Gastroesophageal sphincter (tissue), 4 donors: Measurements from ENCODE around the gene PBX1. TPM values are rescaled to one million over a fixed set of nuclear protein-coding genes. Genes with fewer than 3 reads are reported as not detected.
"Not testable (repeated sequence)": the region's sequence is repeated elsewhere in the genome, so short reads cannot be mapped to it uniquely, and the experiment has no call there.

Experiments used
- ATAC-seq: fragments of 150-250 bp; one replicate; pipeline ENCODE4 v1.9.1; 2016; ENCODE audit warnings: mild to moderate bottlenecking, moderate library complexity
- H3K27ac ChIP-seq, 4 donors: fragments of 200-600 bp; sonication (generic) in 3 of 4; 1 replicate in 3 of 4; 2 replicates in 1 of 4; pipeline ENCODE4 v1.5.1; 2016 to 2019
- H3K27me3 ChIP-seq: fragments of 200-600 bp; sonication (generic); one replicate; pipeline ENCODE4 v1.5.1; 2019
- H3K36me3 ChIP-seq, 2 donors: fragments of 200-600 bp; sonication (generic); one replicate each; pipeline ENCODE4 v1.5.1; 2019; ENCODE audit warnings: control low read depth in 1 of 2
- H3K4me1 ChIP-seq, 3 donors: fragments of 200-600 bp; sonication (generic); 1 replicate in 2 of 3; 2 replicates in 1 of 3; pipeline ENCODE4 v1.5.1; 2016 to 2019; ENCODE audit warnings: control low read depth in 2 of 3
- H3K4me3 ChIP-seq, 2 donors: fragments of 200-600 bp; sonication (generic); one replicate each; pipeline ENCODE4 v1.5.1; 2019; ENCODE audit warnings: mild to moderate bottlenecking in 1 of 2, moderate library complexity in 1 of 2
- H3K9me3 ChIP-seq, 3 donors: fragments of 200-600 bp; sonication (generic); one replicate each; pipeline ENCODE4 v1.5.1; 2017 to 2019; ENCODE audit warnings: control low read depth in 2 of 3
- EP300 ChIP-seq: sonication (generic); formaldehyde crosslinking; IDR thresholded peaks from one replicate; pipeline ENCODE4 v1.6.1; 2017; ENCODE audit warnings: antibody characterized with exemption, mild to moderate bottlenecking
- POLR2A ChIP-seq, 2 donors: fragments of 450-650 bp; IDR thresholded peaks; one replicate each; pipeline ENCODE4 v1.6.1; 2017; ENCODE audit warnings: antibody characterized with exemption in 2 of 2, mild to moderate bottlenecking in 2 of 2, moderate library complexity in 1 of 2
- POLR2AphosphoS5 ChIP-seq: sonication (generic); formaldehyde crosslinking; IDR thresholded peaks from one replicate; pipeline ENCODE4 v1.6.1; 2017; ENCODE audit warnings: antibody characterized with exemption
- WGBS, 2 donors: methylation state at CpG; one replicate each; pipeline ENCODE4 v1.1.5; 2018; ENCODE audit warnings: low coverage in 1 of 2; 5-methylcytosine and 5-hydroxymethylcytosine counted together
- total RNA-seq, 4 donors: library from RNA; depleted of rRNA; stranded (reverse); fragments of >200 nt; gene quantifications; one replicate each; pipeline ENCODE4 v1.1.0, GENCODE V29; 2016
- TF ChIP-seq, protein P1 (sequence below), 4 experiments: fragments of 200-600 bp in 2 of 4; fragments of 450-650 bp in 2 of 4; sonication (generic) in 1 of 4; IDR thresholded peaks; one replicate each; pipeline ENCODE4 v1.5.1; 2017 to 2019; ENCODE audit warnings: antibody characterized with exemption in 4 of 4, mild to moderate bottlenecking in 2 of 4, moderate library complexity in 2 of 4

The PBX1 gene
- total RNA-seq, 4 donors from 2014 or later: 75.8 to 177 (median 140) TPM

DNA sequence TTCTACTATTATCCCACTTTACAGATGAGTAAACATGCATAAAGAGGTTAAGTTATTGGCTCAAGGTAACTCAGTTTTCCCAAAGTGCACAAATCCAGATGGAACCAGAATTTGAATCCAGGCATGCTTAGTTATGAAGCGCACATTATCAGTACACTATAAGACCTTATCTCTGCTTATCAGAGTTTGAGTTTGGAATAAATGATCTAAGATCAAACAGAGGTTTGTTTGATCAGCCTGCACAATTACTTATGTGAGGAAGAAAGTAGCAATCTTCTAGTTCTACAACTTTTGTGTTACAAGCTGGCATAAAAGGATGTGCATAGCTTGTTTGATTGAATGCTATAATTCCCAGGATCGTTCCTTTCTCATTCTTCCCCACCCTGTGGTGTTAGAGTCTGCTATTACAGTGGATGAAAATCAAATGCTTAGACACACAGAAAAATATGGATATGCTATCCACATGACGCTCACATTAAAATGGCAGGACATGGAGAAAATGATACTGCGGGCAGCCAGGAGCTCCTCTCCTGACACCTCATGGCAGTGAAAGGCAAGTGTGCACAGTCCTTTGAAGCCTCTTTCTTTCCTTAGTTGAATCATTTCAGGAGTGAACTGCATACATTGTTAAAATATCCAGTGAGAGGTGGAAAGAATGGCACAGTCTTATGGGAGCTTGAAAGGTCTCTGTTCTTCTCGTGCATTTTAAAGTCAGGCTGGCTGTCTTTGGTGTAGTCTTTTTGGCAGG is 23.9 kb upstream of the PBX1 start:
- no peaks in the 10 kb centered on the region for H3K4me1 ChIP-seq
- no peak overlapping the region for H3K27ac ChIP-seq
- no peaks in the 10 kb centered on the region for H3K36me3 ChIP-seq
- 76 to 83% methylated on average over 5 of the region's 5 CpGs for WGBS, 2 donors
- no peaks in the 10 kb centered on the region for H3K9me3 ChIP-seq
- H3K4me3 ChIP-seq: no peak overlapping the region
- no peak for TF ChIP-seq EP300
- TF ChIP-seq, protein P1, sequence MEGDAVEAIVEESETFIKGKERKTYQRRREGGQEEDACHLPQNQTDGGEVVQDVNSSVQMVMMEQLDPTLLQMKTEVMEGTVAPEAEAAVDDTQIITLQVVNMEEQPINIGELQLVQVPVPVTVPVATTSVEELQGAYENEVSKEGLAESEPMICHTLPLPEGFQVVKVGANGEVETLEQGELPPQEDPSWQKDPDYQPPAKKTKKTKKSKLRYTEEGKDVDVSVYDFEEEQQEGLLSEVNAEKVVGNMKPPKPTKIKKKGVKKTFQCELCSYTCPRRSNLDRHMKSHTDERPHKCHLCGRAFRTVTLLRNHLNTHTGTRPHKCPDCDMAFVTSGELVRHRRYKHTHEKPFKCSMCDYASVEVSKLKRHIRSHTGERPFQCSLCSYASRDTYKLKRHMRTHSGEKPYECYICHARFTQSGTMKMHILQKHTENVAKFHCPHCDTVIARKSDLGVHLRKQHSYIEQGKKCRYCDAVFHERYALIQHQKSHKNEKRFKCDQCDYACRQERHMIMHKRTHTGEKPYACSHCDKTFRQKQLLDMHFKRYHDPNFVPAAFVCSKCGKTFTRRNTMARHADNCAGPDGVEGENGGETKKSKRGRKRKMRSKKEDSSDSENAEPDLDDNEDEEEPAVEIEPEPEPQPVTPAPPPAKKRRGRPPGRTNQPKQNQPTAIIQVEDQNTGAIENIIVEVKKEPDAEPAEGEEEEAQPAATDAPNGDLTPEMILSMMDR (IDR thresholded peaks at IDR 0.05): no peak
- no peak for TF ChIP-seq POLR2AphosphoS5
- TF ChIP-seq POLR2A (IDR thresholded peaks at IDR 0.05): no peak
- no peak for ATAC-seq
- no peaks in the 10 kb centered on the region for H3K27me3 ChIP-seq

DNA sequence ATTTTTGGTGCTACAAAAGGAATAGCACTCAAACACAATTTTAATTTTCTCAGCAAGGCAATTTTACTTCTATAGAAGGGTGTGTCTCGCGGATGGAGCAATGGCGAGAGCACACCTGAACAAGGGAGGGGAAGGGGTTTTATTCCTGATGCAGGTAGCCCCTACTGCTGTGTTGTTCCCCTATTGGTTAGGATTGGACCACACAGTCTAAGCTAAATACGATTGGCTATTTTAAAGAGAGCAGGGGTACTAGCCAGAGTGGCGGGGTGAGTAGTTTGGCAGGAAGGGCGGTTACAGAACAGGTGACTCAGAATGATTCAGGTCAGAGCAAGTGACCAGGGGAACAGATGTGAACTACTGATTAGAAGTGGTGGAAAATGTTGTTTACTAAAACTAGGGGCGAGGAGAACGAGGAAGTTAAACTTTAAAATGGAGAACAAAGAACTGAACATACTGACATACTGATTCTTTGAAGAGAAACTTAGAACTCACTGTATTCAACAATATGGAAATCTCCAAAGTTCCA is 6.5 kb upstream of the PBX1 start:
- not testable (repeated sequence) for H3K4me1 ChIP-seq, H3K36me3 ChIP-seq, H3K4me3 ChIP-seq, H3K27me3 ChIP-seq, ATAC-seq, H3K27ac ChIP-seq, H3K9me3 ChIP-seq
- 95 to 96% methylated on average over 7 to 8 of the region's 8 CpGs for WGBS, 2 donors

DNA sequence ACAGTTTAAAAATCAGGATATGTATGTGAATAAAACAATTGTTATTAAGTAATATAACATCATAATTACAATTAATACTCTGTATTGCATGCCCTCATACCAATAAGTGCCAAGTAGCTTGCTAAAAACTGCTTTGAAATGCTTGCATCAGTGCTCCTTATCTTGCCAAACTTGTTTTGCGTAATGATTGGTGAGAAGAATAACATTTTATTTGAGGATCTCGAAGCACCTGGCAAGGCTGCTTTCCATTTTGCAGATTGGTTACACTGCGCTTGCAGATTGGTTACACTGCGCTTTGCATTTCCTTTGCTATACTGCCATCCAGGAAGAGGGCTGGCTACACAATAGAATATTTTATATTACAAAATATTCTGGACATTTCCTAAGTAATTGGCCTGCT is 1.7 kb upstream of the PBX1 start:
- Histone ChIP-seq H3K4me1 (peaks cover 0 to 11% (median 0%) of the 10 kb centered on the region in 3 donors), H3K27ac (peak overlapping the region in 2 of 4 donors; percentile 75 to 89), H3K4me3 (no peak overlapping the region), H3K9me3 (no peaks in the 10 kb centered on the region), H3K36me3 (no peaks in the 10 kb centered on the region), H3K27me3 (no peaks in the 10 kb centered on the region)
- WGBS, 2 donors: 74 to 77% methylated on average over 3 to 4 of the region's 4 CpGs
- ATAC-seq: no peak
- TF ChIP-seq POLR2AphosphoS5 (no peak), POLR2A (IDR thresholded peaks at IDR 0.05) (no peak), EP300 (no peak)
- TF ChIP-seq, protein P1 (IDR thresholded peaks at IDR 0.05): no peak

DNA sequence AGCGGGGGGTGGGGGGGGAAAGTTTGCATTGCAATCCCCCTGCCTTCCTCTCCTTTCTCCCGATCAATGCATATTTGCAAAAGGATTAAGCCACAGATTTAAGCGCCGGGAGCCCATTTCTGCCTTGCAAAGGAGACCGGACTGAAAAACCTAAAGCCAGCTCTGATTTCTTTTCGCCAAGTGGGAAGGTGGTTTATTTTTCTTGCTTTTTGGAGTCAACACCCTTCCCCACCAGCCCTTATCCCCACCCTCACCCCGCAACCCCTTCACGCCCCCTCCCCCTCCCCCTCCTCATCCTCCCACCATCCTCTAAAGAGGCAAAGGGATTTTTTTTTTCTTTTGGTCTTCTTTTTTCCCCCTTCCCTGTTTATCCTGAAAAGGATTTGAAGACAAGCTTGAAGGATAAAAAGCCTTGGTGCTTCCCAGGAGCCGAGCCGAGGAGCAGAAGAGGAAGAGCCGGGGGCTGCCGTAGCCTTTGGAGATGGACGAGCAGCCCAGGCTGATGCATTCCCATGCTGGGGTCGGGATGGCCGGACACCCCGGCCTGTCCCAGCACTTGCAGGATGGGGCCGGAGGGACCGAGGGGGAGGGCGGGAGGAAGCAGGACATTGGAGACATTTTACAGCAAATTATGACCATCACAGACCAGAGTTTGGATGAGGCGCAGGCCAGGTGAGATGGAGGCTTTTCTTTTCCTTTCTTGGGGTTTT is 513 bp downstream of the PBX1 start:
- Histone ChIP-seq H3K4me1 (peaks cover 0 to 11% (median 0%) of the 10 kb centered on the region in 3 donors), H3K9me3 (no peaks in the 10 kb centered on the region), H3K4me3 (peak overlapping the region; percentile 72 to 90), H3K36me3 (no peaks in the 10 kb centered on the region), H3K27ac (peak overlapping the region; percentile 86 to 98 (median 88)), H3K27me3 (no peaks in the 10 kb centered on the region)
- 0% methylated on average over 9 to 10 of the region's 20 CpGs for WGBS, 2 donors
- no peak for ATAC-seq
- no peak for TF ChIP-seq POLR2A (IDR thresholded peaks at IDR 0.05)
- TF ChIP-seq EP300: no peak
- TF ChIP-seq, protein P1 (IDR thresholded peaks at IDR 0.05): no peak
- TF ChIP-seq POLR2AphosphoS5: no peak

DNA sequence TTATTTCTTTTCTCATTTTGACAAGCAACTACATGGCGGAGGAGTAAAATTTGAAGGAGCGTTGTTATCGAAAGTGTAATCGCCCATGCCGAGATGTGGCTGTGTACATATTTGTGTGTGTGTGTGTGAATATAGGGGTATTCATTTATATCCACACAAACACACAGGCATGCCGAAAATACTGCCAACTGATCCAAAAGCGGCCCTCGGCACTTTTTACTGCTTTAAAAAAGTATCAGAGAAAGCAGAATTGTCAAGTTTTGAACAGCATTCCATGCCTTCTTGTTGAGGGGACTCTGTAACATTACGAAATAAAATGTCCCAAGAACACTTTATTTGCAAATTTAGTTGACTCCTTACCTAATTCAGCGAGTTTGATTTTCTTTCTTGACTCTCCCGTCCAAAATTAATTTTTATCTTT is 1.1 kb downstream of the PBX1 start:
- H3K4me3 ChIP-seq: peak overlapping the region; percentile 72 to 90
- ATAC-seq: no peak
- TF ChIP-seq EP300: no peak
- TF ChIP-seq, protein P1 (IDR thresholded peaks at IDR 0.05): no peak
- TF ChIP-seq POLR2AphosphoS5: no peak
- no peak for TF ChIP-seq POLR2A (IDR thresholded peaks at IDR 0.05)

More for the DNA sequence above, 1.1 kb downstream of the PBX1 start:
- WGBS, 2 donors: 0 to 3% methylated on average over 11 of the region's 11 CpGs
- H3K27ac ChIP-seq: peak overlapping the region; percentile 86 to 98 (median 88)
- peaks cover 0 to 11% (median 0%) of the 10 kb centered on the region in 3 donors for H3K4me1 ChIP-seq
- H3K27me3 ChIP-seq: no peaks in the 10 kb centered on the region
- no peaks in the 10 kb centered on the region for H3K9me3 ChIP-seq
- no peaks in the 10 kb centered on the region for H3K36me3 ChIP-seq
